ENCODE data around the gene TNS2. TPM values are rescaled to one million over a fixed set of nuclear protein-coding genes. Genes with fewer than 3 reads are reported as not detected.

The TNS2 gene
- total RNA-seq, 4 donors from 2014 or later: 48.2 to 397 (median 169) TPM

- peak overlapping the region; percentile 96 to 99 (median 98) for H3K27ac ChIP-seq
- peaks cover 27 to 65% (median 54%) of the 10 kb centered on the region in 4 donors for H3K4me1 ChIP-seq
- DNase-seq: no peak
- H3K9me3 ChIP-seq: no peaks in the 10 kb centered on the region
- H3K36me3 ChIP-seq: no peaks in the 10 kb centered on the region
- in situ Hi-C loops (cut with MboI; ENCODE audit: low pct_ligation_motif_present in 1 of 4, low pct_unique_long_range_greater_than_20kb in 1 of 4, low sequenced_read_pairs in 3 of 4) (no loop called here), intact Hi-C loops (cut with DNase I; ENCODE audit: low total_unique reads) (no loop called here)
- 46% methylated on average over 5 of the region's 5 CpGs; no CpG with 5 or more reads in 1 of the 2 donors for WGBS, 2 donors (ENCODE audit: low coverage in 1 of 2)
- peak overlapping the region in 3 of 4 donors; percentile 47 to 77 (median 58) for H3K4me3 ChIP-seq
- TF ChIP-seq POLR2AphosphoS5 (IDR thresholded peaks at IDR 0.05): peak in 2 of 3 donors; percentile 41 to 66
- TF ChIP-seq POLR2A (IDR thresholded peaks at IDR 0.05): no peak
- H3K27me3 ChIP-seq: no peaks in the 10 kb centered on the region
These were observed 4.2 kb upstream of the TNS2 start for GRCh38 chr12:53045696-53046045.

GRCh38 chr12:53046655-53047220, 3.1 kb upstream of the TNS2 start:
- no peaks in the 10 kb centered on the region for H3K36me3 ChIP-seq
- no peaks in the 10 kb centered on the region for H3K27me3 ChIP-seq
- peak overlapping the region; percentile 96 to 99 (median 98) for H3K27ac ChIP-seq
- peaks cover 29 to 74% (median 65%) of the 10 kb centered on the region in 4 donors for H3K4me1 ChIP-seq
- TF ChIP-seq POLR2AphosphoS5 (IDR thresholded peaks at IDR 0.05) (peak; percentile 96 to 99 (median 97)), EP300 (IDR thresholded peaks at IDR 0.05; ENCODE audit: low read depth) (no peak), CTCF (IDR thresholded peaks at IDR 0.05) (no peak), POLR2A (IDR thresholded peaks at IDR 0.05) (peak; percentile 96)
- intact Hi-C loops (cut with DNase I; ENCODE audit: low total_unique reads) (no loop called here), in situ Hi-C loops (cut with MboI; ENCODE audit: low pct_ligation_motif_present in 1 of 4, low pct_unique_long_range_greater_than_20kb in 1 of 4, low sequenced_read_pairs in 3 of 4) (no loop called here)
- peak overlapping the region; percentile 47 to 86 (median 68) for H3K4me3 ChIP-seq
- peak; percentile 83 for DNase-seq
- 0 to 1% methylated on average over 3 to 29 of the region's 44 CpGs for WGBS, 2 donors (ENCODE audit: low coverage in 1 of 2)
- no peaks in the 10 kb centered on the region for H3K9me3 ChIP-seq

- 3% methylated on average over 55 of the region's 94 CpGs; no CpG with 5 or more reads in 1 of the 2 donors for WGBS, 2 donors (ENCODE audit: low coverage in 1 of 2)
- TF ChIP-seq POLR2A (IDR thresholded peaks at IDR 0.05): peak; percentile 31
- TF ChIP-seq EP300 (IDR thresholded peaks at IDR 0.05; ENCODE audit: low read depth): no peak
- TF ChIP-seq CTCF (IDR thresholded peaks at IDR 0.05): no peak
- peak in 2 of 3 donors; percentile 56 to 58 for TF ChIP-seq POLR2AphosphoS5 (IDR thresholded peaks at IDR 0.05)
- peak; percentile 83 for DNase-seq
- no peaks in the 10 kb centered on the region for H3K36me3 ChIP-seq
- H3K27me3 ChIP-seq: no peaks in the 10 kb centered on the region
- H3K9me3 ChIP-seq: no peaks in the 10 kb centered on the region
- in situ Hi-C loops (cut with MboI; ENCODE audit: low pct_ligation_motif_present in 1 of 4, low pct_unique_long_range_greater_than_20kb in 1 of 4, low sequenced_read_pairs in 3 of 4) (no loop called here), intact Hi-C loops (cut with DNase I; ENCODE audit: low total_unique reads) (no loop called here)
- H3K27ac ChIP-seq: peak overlapping the region; percentile 94 to 99 (median 98)
- H3K4me1 ChIP-seq: peaks cover 36 to 81% (median 72%) of the 10 kb centered on the region in 4 donors
- peak overlapping the region; percentile 24 to 58 (median 52) for H3K4me3 ChIP-seq
These were observed 2.4 kb upstream of the TNS2 start for GRCh38 chr12:53047221-53048032.

GRCh38 chr12:53048033-53048779, 1.7 kb upstream of the TNS2 start:
- 26% methylated on average over 10 of the region's 10 CpGs; no CpG with 5 or more reads in 1 of the 2 donors for WGBS, 2 donors (ENCODE audit: low coverage in 1 of 2)
- TF ChIP-seq EP300 (IDR thresholded peaks at IDR 0.05; ENCODE audit: low read depth) (no peak), CTCF (IDR thresholded peaks at IDR 0.05) (peak in 3 of 5 experiments; percentile 19 to 25 (median 24))

More at GRCh38 chr12:53048033-53048779, 1.7 kb upstream of the TNS2 start:
- in situ Hi-C loops (cut with MboI; ENCODE audit: low pct_ligation_motif_present in 1 of 4, low pct_unique_long_range_greater_than_20kb in 1 of 4, low sequenced_read_pairs in 3 of 4) (no loop called here), intact Hi-C loops (cut with DNase I; ENCODE audit: low total_unique reads) (no loop called here)
- DNase-seq: peak; percentile 63
- Histone ChIP-seq H3K27me3 (no peaks in the 10 kb centered on the region), H3K4me1 (peaks cover 43 to 89% (median 79%) of the 10 kb centered on the region in 4 donors), H3K36me3 (no peaks in the 10 kb centered on the region), H3K27ac (peak overlapping the region; percentile 89 to 98 (median 96)), H3K9me3 (no peaks in the 10 kb centered on the region), H3K4me3 (peak overlapping the region; percentile 24 to 57 (median 44))

Measured in transverse colon (tissue), 4 donors.